Panc1 (cell line): ENCODE measurements around the gene LITAF.

Experiments used
- POLR2AphosphoS5 ChIP-seq: IDR thresholded peaks from 2 replicates; pipeline ENCODE4 v1.6.1; 2012; ENCODE audit warnings: mild to moderate bottlenecking, low read depth, low read length, moderate library complexity
- REST ChIP-seq, 2 experiments: IDR thresholded peaks; 2 replicates each; pipeline ENCODE4 v1.6.1; 2011 to 2012; ENCODE audit warnings: low read depth in 2 of 2, control low read depth in 1 of 2, low read length in 1 of 2, mild to moderate bottlenecking in 1 of 2, moderate library complexity in 1 of 2; ENCODE audit not compliant: insufficient read depth in 1 of 2

GRCh38 chr16:11572301-11572995 is 14.3 kb downstream of the LITAF start:
- no peak for TF ChIP-seq POLR2AphosphoS5
- no peak for TF ChIP-seq REST (IDR thresholded peaks at IDR 0.05; ENCODE audit: insufficient read depth in 1 of 2, low read depth in 2 of 2, low read length in 1 of 2)
